GM23338 (cell line): Measurements from ENCODE around the gene XAGE3.

ENCODE experiments used
- EZH2 ChIP-seq: fragments of 200-600 bp; sonication (generic); IDR thresholded peaks from one replicate; pipeline ENCODE4 v1.8.0; 2017; ENCODE audit warnings: antibody characterized with exemption, mild to moderate bottlenecking, low read depth; ENCODE audit not compliant: unreplicated experiment
- POLR2AphosphoS5 ChIP-seq: IDR thresholded peaks from 2 replicates; pipeline ENCODE4 v1.6.1; 2016; ENCODE audit warnings: antibody characterized with exemption, low read depth
- REST ChIP-seq: IDR thresholded peaks from one replicate; pipeline ENCODE4 v1.6.1; 2018; ENCODE audit warnings: antibody characterized with exemption; ENCODE audit not compliant: unreplicated experiment
- TF ChIP-seq, protein P1 (sequence below), 2 experiments: fragments of 200-600 bp in 1 of 2; sonication (generic) in 1 of 2; conservative IDR thresholded peaks; 2 replicates each; pipeline versions ENCODE4 v1.5.1 to v1.6.1; 2016 to 2017; ENCODE audit warnings: antibody characterized with exemption in 2 of 2, low read depth in 2 of 2, mild to moderate bottlenecking in 2 of 2, moderate library complexity in 1 of 2
- TF ChIP-seq, protein P2 (sequence below): IDR thresholded peaks from 2 replicates; pipeline ENCODE4 v1.6.1; 2016; ENCODE audit warnings: antibody characterized with exemption

GRCh38 chrX:52839137-52839536 lies 28.7 kb downstream of the XAGE3 start:
- TF ChIP-seq, protein P1, sequence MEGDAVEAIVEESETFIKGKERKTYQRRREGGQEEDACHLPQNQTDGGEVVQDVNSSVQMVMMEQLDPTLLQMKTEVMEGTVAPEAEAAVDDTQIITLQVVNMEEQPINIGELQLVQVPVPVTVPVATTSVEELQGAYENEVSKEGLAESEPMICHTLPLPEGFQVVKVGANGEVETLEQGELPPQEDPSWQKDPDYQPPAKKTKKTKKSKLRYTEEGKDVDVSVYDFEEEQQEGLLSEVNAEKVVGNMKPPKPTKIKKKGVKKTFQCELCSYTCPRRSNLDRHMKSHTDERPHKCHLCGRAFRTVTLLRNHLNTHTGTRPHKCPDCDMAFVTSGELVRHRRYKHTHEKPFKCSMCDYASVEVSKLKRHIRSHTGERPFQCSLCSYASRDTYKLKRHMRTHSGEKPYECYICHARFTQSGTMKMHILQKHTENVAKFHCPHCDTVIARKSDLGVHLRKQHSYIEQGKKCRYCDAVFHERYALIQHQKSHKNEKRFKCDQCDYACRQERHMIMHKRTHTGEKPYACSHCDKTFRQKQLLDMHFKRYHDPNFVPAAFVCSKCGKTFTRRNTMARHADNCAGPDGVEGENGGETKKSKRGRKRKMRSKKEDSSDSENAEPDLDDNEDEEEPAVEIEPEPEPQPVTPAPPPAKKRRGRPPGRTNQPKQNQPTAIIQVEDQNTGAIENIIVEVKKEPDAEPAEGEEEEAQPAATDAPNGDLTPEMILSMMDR (conservative IDR thresholded peaks at IDR 0.05; ENCODE audit: low read depth in 2 of 2), result no peak
- TF ChIP-seq REST (no peak), EZH2 (no peak), POLR2AphosphoS5 (no peak)
- TF ChIP-seq, protein P2, sequence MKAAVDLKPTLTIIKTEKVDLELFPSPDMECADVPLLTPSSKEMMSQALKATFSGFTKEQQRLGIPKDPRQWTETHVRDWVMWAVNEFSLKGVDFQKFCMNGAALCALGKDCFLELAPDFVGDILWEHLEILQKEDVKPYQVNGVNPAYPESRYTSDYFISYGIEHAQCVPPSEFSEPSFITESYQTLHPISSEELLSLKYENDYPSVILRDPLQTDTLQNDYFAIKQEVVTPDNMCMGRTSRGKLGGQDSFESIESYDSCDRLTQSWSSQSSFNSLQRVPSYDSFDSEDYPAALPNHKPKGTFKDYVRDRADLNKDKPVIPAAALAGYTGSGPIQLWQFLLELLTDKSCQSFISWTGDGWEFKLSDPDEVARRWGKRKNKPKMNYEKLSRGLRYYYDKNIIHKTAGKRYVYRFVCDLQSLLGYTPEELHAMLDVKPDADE, result no peak
